CD4-positive, alpha-beta T cell (primary cell): ENCODE results near the gene ZNF768. TPM values are rescaled to one million over a fixed set of nuclear protein-coding genes. Genes with fewer than 3 reads are reported as not detected.

Source experiments
- ATAC-seq: fragments of 200-7000 bp; cut with Tn5 transposase; one replicate; pipeline ENCODE4 v1.10.0; 2022; ENCODE audit warnings: mild to moderate bottlenecking; ENCODE audit not compliant: poor library complexity
- CTCF ChIA-PET: fragments of 350-600 bp; sonication (Branson Sonifier 250); formaldehyde crosslinking; loops from one replicate; lab custom pipeline; 2021; ENCODE audit warnings: antibody characterized with exemption, inconsistent platforms; lab: Charles Lee
- POLR2A ChIA-PET: fragments of 350-600 bp; sonication (Branson Sonifier 250); formaldehyde crosslinking; loops from one replicate; lab custom pipeline; 2021; ENCODE audit warnings: antibody characterized with exemption, inconsistent platforms; lab: Charles Lee
- DNase-seq, 14 experiments: peaks; one replicate each; pipeline ENCODE4 v3.0.0-alpha.2; 2013 to 2020; ENCODE audit warnings: mixed read lengths in 2 of 14
- H3K27ac ChIP-seq, 2 donors: one replicate each; pipeline versions ENCODE4 v1.5.1 to v1.7.0; 2013; ENCODE audit warnings: low read length in 2 of 2, low read depth in 1 of 2, mild to moderate bottlenecking in 1 of 2
- H3K27me3 ChIP-seq, 2 experiments: 1 replicate in 1 of 2; 2 replicates in 1 of 2; pipeline versions ENCODE4 v1.6.1 to v1.7.0; 2013; ENCODE audit warnings: low read length in 2 of 2, control low read depth in 1 of 2, mild to moderate bottlenecking in 1 of 2, moderate library complexity in 1 of 2; ENCODE audit not compliant: insufficient read depth in 2 of 2, control insufficient read depth in 1 of 2
- H3K36me3 ChIP-seq: one replicate; pipeline ENCODE4 v1.6.1; 2013; ENCODE audit warnings: low read length, control low read depth; ENCODE audit not compliant: insufficient read depth
- H3K4me1 ChIP-seq: one replicate; pipeline ENCODE4 v1.6.1; 2013; ENCODE audit warnings: low read length, control low read depth; ENCODE audit not compliant: insufficient read depth
- H3K4me3 ChIP-seq: one replicate; pipeline ENCODE4 v1.5.1; 2013; ENCODE audit warnings: mild to moderate bottlenecking, low read length, moderate library complexity
- H3K9me3 ChIP-seq, 2 experiments: 1 replicate in 1 of 2; 2 replicates in 1 of 2; pipeline versions ENCODE4 v1.6.1 to v1.7.0; 2013; ENCODE audit warnings: low read length in 2 of 2, mild to moderate bottlenecking in 2 of 2, control low read depth in 1 of 2, moderate library complexity in 1 of 2; ENCODE audit not compliant: control insufficient read depth in 1 of 2, insufficient read depth in 1 of 2
- H3K27ac Mint-ChIP-seq: one replicate; pipeline ENCODE4 v1.8.0; 2020; ENCODE audit warnings: mixed read lengths
- H3K27me3 Mint-ChIP-seq: one replicate; pipeline ENCODE4 v1.8.0; 2021; ENCODE audit warnings: mixed read lengths
- H3K36me3 Mint-ChIP-seq: one replicate; pipeline ENCODE4 v1.8.0; 2021; ENCODE audit warnings: low read depth, mixed read lengths
- H3K4me1 Mint-ChIP-seq: one replicate; pipeline ENCODE4 v1.8.0; 2021; ENCODE audit warnings: low read depth, mixed read lengths
- H3K4me3 Mint-ChIP-seq: one replicate; pipeline ENCODE4 v1.8.0; 2020; ENCODE audit warnings: mild to moderate bottlenecking, mixed read lengths
- H3K9me3 Mint-ChIP-seq: one replicate; pipeline ENCODE4 v1.8.0; 2020; ENCODE audit warnings: mixed read lengths
- CTCF ChIP-seq: fragments of 200-600 bp; IDR thresholded peaks from one replicate; pipeline ENCODE4 v1.8.0; 2022; ENCODE audit warnings: antibody characterized with exemption, mild to moderate bottlenecking
- intact Hi-C, 2 experiments: fragments of 100-400 bp; cut with DNase I in 1 of 2; cut with micrococcal nuclease in 1 of 2; formaldehyde crosslinking; loops; one replicate each; pipeline versions ENCODE4 v1.15.1 to v1.9.0; 2023 to 2025; cut with DNase I, micrococcal nuclease
- total RNA-seq, 174 experiments: library from RNA in 2 of 174; stranded (reverse) in 2 of 174; gene quantifications; one replicate each; pipeline ENCODE4 v1.2.3 and lab custom pipeline; 2021 to 2026

The ZNF768 gene
- total RNA-seq, 2 experiments from 2014 or later = 3.9 to 4.1 TPM

DNA sequence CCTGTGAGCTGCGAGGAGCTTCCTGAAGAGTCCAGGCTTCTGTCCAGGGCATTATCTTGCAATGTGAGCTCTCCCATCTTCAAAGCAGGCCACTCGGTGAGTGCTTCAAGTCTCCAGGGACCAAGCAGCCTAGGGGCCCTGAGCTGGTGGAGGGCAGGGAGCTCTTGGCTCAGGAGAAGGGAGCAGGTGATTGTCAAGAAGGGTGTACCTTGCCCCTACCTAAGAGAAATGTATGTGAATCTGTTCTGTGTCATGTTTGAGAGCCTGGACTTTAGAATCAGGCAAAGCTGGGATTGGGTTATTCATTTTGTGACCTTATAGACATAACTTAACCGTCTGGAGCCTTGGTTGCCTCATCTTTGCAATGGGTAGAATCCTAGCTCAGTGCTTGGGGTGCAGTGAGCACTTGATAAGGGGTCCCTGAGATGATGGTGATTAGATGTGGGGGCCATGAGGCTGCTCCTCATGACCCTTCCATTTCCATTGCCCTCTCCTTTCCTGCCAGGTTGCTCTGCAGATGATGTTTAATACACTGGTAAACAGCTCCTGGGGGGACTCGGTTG lies 15.9 kb downstream of the ZNF768 start:
- peaks cover 5% of the 10 kb centered on the region for H3K4me1 ChIP-seq
- peaks cover 89% of the 10 kb centered on the region for H3K36me3 ChIP-seq
- no peaks in the 10 kb centered on the region for H3K27me3 ChIP-seq
- intact Hi-C loops = no loop called here
- TF ChIP-seq CTCF = no peak
- peak overlapping the region in 1 of 2 donors; percentile 15 for H3K27ac ChIP-seq
- no peaks in the 10 kb centered on the region for H3K9me3 ChIP-seq
- no peak overlapping the region for H3K4me3 ChIP-seq
- peak overlapping the region; percentile 39 for H3K27ac Mint-ChIP-seq
- H3K36me3 Mint-ChIP-seq = peaks cover 89% of the 10 kb centered on the region
- peaks cover 5% of the 10 kb centered on the region for H3K4me1 Mint-ChIP-seq
- no peaks in the 10 kb centered on the region for H3K9me3 Mint-ChIP-seq
- POLR2A ChIA-PET = interaction anchor here (0.7 to 0.9 kb wide), 4 partner anchors 23 to 93 kb away, joined by 3 read pairs; partner anchors contain the start of gene DCTPP1
- DNase-seq (no peak), ATAC-seq (no peak)
- CTCF ChIA-PET = no interaction called here
- H3K4me3 Mint-ChIP-seq = no peak overlapping the region
- no peaks in the 10 kb centered on the region for H3K27me3 Mint-ChIP-seq

DNA sequence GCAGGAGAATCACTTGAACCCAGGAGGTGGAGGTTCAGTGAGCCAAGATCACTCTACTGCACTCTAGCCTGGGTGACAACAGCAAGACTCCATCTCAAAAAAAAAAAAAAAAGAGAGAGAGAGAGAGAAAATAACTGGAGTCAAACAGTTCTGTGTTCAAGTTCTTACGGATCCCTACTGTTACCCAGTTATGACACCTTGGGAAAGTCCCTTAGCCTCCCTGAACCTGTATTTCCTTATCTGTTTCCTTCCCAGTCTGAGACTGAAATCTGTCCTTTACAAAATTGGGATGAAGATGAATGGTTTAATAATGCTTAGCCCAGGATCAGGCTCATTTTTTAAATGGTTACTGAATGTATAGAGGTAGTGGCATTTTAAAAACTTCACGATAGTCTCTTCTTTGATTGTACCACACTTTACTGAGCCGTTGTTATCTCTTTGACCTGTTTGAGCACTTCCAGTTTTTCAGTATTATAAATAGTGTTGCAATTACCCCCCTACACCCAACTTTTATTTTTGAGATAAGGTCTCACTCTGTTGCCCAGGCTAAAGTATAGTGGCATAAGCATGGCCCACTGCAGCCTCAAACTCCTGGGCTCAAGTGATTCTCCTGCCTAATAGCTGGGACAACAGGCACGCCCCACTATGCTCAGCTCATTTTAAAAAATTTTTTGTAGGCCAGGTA lies 17.1 kb downstream of the ZNF768 start:
- peaks cover 85% of the 10 kb centered on the region for H3K36me3 Mint-ChIP-seq

More for the DNA sequence above, 17.1 kb downstream of the ZNF768 start:
- no peak overlapping the region for H3K27ac ChIP-seq
- ATAC-seq (no peak), DNase-seq (no peak)
- H3K9me3 ChIP-seq = no peaks in the 10 kb centered on the region
- H3K27me3 ChIP-seq = no peaks in the 10 kb centered on the region
- peaks cover 5% of the 10 kb centered on the region for H3K4me1 ChIP-seq
- CTCF ChIA-PET = no interaction called here
- Mint-ChIP-seq H3K4me1 (peaks cover 5% of the 10 kb centered on the region), H3K27ac (peak overlapping the region; percentile 56), H3K9me3 (no peaks in the 10 kb centered on the region), H3K27me3 (no peaks in the 10 kb centered on the region), H3K4me3 (no peak overlapping the region)
- intact Hi-C loops = loop anchor here in 1 of 2 experiments (10.0 kb wide), 1 partner anchor 434 kb away; the partner anchor contains the start of gene PPP4C
- H3K36me3 ChIP-seq = peaks cover 90% of the 10 kb centered on the region
- TF ChIP-seq CTCF = no peak
- H3K4me3 ChIP-seq = no peak overlapping the region
- POLR2A ChIA-PET = no interaction called here
